Fibroblast of mammary gland (primary cell): ENCODE results near the gene SETD3.

Experiments used
- DNase-seq: peaks from one replicate; pipeline ENCODE4 v3.0.0-alpha.2; 2010; ENCODE audit warnings: low read depth
- H3K4me3 ChIP-seq: 2 replicates; pipeline ENCODE4 v1.5.1; 2011; ENCODE audit warnings: low read depth, mild to moderate bottlenecking, low read length, moderate library complexity; ENCODE audit not compliant: control insufficient read depth
- TF ChIP-seq, protein P1 (sequence below): conservative IDR thresholded peaks from 2 replicates; pipeline ENCODE4 v1.5.1; 2011; ENCODE audit warnings: low read depth, low read length, inconsistent platforms; ENCODE audit not compliant: control insufficient read depth, insufficient read depth

Gene SETD3

GRCh38 chr14:99435327-99435726 is 45.3 kb downstream of the SETD3 start:
- no peak for DNase-seq
- no peak overlapping the region for H3K4me3 ChIP-seq
- TF ChIP-seq, protein P1, sequence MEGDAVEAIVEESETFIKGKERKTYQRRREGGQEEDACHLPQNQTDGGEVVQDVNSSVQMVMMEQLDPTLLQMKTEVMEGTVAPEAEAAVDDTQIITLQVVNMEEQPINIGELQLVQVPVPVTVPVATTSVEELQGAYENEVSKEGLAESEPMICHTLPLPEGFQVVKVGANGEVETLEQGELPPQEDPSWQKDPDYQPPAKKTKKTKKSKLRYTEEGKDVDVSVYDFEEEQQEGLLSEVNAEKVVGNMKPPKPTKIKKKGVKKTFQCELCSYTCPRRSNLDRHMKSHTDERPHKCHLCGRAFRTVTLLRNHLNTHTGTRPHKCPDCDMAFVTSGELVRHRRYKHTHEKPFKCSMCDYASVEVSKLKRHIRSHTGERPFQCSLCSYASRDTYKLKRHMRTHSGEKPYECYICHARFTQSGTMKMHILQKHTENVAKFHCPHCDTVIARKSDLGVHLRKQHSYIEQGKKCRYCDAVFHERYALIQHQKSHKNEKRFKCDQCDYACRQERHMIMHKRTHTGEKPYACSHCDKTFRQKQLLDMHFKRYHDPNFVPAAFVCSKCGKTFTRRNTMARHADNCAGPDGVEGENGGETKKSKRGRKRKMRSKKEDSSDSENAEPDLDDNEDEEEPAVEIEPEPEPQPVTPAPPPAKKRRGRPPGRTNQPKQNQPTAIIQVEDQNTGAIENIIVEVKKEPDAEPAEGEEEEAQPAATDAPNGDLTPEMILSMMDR, result no peak

- H3K4me3 ChIP-seq, result no peak overlapping the region
- DNase-seq, result no peak
- TF ChIP-seq, protein P1, result no peak
Measured at GRCh38 chr14:99432485-99432884, 48.2 kb downstream of the SETD3 start.

- H3K4me3 ChIP-seq, result no peak overlapping the region
- TF ChIP-seq, protein P1, result no peak
- DNase-seq, result no peak
Measured at GRCh38 chr14:99431986-99432385, 48.7 kb downstream of the SETD3 start.

DNA sequence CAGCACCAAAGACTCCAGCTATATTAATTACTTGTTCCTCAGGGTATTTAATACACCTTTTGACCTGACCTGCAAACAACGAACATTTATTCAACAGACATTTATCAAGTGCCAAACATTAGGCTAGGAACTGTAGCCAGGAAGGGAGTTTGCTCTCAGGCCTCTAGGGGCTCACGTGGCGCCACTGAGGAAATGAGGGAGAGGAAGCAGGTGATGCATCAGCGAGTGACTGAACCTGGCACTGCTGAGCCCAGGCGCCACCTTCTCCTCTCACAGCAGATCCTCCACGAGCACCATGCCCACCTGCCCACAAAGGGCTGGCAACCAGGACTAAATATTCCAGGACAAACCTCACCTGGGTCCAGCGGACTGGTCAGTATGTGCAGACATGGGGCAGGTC is 50.2 kb downstream of the SETD3 start:
- TF ChIP-seq, protein P1, result peak; percentile 27
- no peak overlapping the region for H3K4me3 ChIP-seq
- DNase-seq, result no peak

DNA sequence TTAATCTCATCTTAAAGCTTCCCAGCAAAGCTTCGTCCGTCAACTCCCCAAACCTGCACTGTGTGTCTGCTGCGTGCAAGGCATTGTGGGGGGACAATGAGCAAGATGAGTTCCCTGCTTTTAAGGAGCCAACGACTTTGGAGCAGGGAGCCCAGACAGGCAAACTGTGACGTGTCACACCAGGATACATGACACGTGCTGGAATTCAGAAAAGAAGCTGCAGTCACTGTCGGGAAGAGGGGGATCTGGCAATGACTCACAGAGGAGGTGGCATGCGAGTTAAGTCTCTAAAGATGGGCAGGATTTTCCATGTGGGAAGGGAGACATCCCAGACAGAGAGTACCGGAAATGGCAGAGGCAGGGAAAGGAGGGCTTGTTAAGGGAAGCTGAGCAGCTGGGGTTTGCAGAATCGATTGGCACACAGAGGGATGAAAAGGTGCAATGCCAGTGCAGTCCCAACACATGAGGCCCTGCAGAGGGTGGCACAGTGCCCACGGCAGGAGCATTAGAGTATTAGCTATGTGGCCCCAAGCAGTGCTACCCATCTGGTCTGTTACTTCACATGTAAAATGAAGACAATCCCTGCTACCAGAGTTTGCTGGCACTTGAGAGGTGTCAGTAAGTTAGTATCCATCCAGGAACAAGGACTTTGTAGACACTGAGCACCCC is 52.9 kb downstream of the SETD3 start:
- DNase-seq, result peak; percentile 43
- no peak overlapping the region for H3K4me3 ChIP-seq
- TF ChIP-seq, protein P1, result no peak

- no peak for DNase-seq
- TF ChIP-seq, protein P1, result no peak
- no peak overlapping the region for H3K4me3 ChIP-seq
Measured at GRCh38 chr14:99426813-99427346, 53.8 kb downstream of the SETD3 start.
